ENCODE measurements around the gene LRRC8A.
"Not testable (repeated sequence)": the region's sequence is repeated elsewhere in the genome, so short reads cannot be mapped to it uniquely, and the experiment has no call there.

LRRC8A gene

DNA sequence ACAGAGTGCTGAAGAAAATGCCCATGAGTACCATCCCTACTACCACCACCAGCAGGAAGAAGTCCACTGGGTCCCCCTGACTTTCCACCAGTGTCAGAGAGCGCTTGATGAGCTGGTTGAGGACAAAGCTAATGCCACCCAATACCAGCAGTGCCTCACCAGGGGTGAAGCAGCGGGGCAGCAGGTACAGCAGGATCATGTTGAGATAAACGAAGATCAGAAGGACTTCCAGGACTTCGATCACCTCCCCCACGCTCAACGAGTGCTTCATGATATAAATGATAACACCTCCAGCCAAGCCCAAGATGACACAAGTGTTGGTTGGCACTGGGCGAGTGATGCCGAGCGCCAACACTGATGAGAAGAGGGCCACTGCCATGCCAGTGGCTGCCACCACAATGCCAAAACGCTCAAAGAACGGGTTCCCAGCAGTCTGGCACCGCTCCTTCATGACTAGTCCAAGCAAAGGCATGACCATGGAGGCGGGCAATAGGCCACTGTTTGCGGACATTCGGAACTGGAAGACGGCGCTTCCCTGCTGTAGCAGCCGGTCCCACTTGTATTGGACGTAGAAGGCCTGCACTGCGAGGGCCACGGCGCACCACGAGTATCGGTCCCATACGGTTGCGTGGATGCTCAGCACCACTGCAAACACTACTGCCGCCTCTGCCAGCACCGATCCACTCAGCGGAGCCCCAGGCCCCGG, 64.8 kb downstream of the LRRC8A start:
- DNase-seq (ENCODE audit: low read depth in 1 of 2, low spot score in 1 of 2) = peak; percentile 44 to 57
- no peak for TF ChIP-seq JUND (IDR thresholded peaks at IDR 0.05; ENCODE audit: low read depth)
- in situ Hi-C loops (cut with HindIII; ENCODE audit: low pct_unique_long_range_greater_than_20kb, low sequenced_read_pairs) = no loop called here

GRCh38 chr9:128947277-128947526, 65.3 kb downstream of the LRRC8A start:
- in situ Hi-C loops (cut with HindIII; ENCODE audit: low pct_unique_long_range_greater_than_20kb, low sequenced_read_pairs) = no loop called here
- no peak for DNase-seq (ENCODE audit: low read depth in 1 of 2, low spot score in 1 of 2)
- TF ChIP-seq JUND (IDR thresholded peaks at IDR 0.05; ENCODE audit: low read depth) = no peak

DNA sequence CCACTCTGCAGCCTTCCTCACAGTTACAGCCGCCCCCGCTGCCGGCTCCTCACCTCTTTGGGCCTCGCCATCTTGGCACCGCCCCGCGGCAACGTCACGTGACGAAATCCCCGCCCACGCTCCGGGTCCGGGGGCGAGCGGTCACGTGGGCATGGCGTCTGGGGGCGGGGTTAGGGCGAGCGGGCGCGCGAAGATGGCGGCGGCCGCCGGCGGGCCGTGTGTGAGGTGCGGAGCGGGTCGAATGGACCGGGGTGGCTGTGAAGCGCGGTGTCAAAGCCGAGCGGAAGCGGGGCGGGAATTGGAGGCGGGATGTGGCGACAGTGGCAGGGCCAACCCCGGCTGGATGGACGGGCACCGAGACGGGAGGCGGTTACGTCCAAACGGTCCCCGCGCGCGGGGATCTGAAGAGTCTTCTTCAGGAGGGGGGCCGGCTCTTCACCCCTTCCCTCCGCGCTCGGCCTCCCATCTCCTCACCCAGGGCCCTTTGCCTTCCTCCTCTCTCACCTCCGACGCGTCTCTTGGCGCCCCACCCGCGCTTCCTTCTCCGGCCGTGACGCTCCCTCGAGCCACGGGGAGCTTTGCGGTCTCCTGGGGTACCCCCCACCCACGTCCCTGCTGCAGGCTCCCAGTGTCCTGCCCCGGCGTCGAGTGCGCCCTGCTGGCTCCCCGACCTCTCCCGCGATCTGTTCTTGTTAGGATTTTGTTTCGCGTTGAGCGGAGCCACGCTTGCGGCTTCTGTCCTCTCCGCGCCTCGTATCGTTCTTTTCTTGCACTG, 65.8 kb downstream of the LRRC8A start, which contains the start of the genes DOLK and NUP188:
Gene DOLK, minus strand, starts transcription at position 77 of the 775 bp plus-strand sequence. CDS start 300 bp downstream, outside the sequence.
Gene NUP188, plus strand, starts transcription at position 173 of the 775 bp plus-strand sequence. Its CDS starts 21 bp downstream, at position 194.
- in situ Hi-C loops (cut with HindIII; ENCODE audit: low pct_unique_long_range_greater_than_20kb, low sequenced_read_pairs) = no loop called here
- DNase-seq (ENCODE audit: low read depth in 1 of 2, low spot score in 1 of 2) = peak; percentile 96 to 99
- TF ChIP-seq JUND (IDR thresholded peaks at IDR 0.05; ENCODE audit: low read depth) = no peak

GRCh38 chr9:128961403-128961802, 79.5 kb downstream of the LRRC8A start:
- DNase-seq (ENCODE audit: low read depth in 1 of 2, low spot score in 1 of 2); in situ Hi-C loops (cut with HindIII; ENCODE audit: low pct_unique_long_range_greater_than_20kb, low sequenced_read_pairs): not testable (repeated sequence)

Measured in T47D (cell line).